Upper lobe of right lung (tissue), 1 donor: ENCODE measurements around the gene PDE6A. TPM values are rescaled to one million over a fixed set of nuclear protein-coding genes. Genes with fewer than 3 reads are reported as not detected.

Experiments used
- ATAC-seq: fragments of 200-7000 bp; cut with Tn5 transposase; one replicate; pipeline ENCODE4 v1.9.1; 2020; ENCODE audit warnings: mild to moderate bottlenecking, moderate library complexity
- DNase-seq: peaks from one replicate; pipeline ENCODE4 v3.0.0-alpha.2; 2020
- H3K27ac ChIP-seq: fragments of 200-600 bp; one replicate; pipeline ENCODE4 v1.8.0; 2022
- H3K27me3 ChIP-seq: fragments of 200-600 bp; one replicate; pipeline ENCODE4 v1.8.0; 2022; ENCODE audit warnings: mild to moderate bottlenecking
- H3K36me3 ChIP-seq: fragments of 200-600 bp; one replicate; pipeline ENCODE4 v1.8.0; 2022
- H3K4me1 ChIP-seq: fragments of 200-600 bp; one replicate; pipeline ENCODE4 v1.8.0; 2022
- H3K4me3 ChIP-seq: fragments of 200-600 bp; one replicate; pipeline ENCODE4 v1.8.0; 2022; ENCODE audit warnings: mild to moderate bottlenecking
- H3K9me3 ChIP-seq: fragments of 200-600 bp; one replicate; pipeline ENCODE4 v1.8.0; 2022
- intact Hi-C: fragments of 100-400 bp; cut with DNase I; formaldehyde crosslinking; loops from one replicate; pipeline ENCODE4 v1.11.0; 2022
- total RNA-seq: library from RNA; stranded (reverse); fragmentation: NEBNext Ultra II Directional; extraction: Animal tissue kit (Norgen Biotek cat#: 25700); gene quantifications from one replicate; pipeline ENCODE4 v1.2.1, GENCODE V29; 2021
- TF ChIP-seq, protein P1 (sequence below): fragments of 200-600 bp; IDR thresholded peaks from one replicate; pipeline ENCODE4 v1.8.0; 2022; ENCODE audit warnings: antibody characterized with exemption
- donor health status: DM: no; HTN: yes; CAD: no; lungs with severe emphysema.

PDE6A gene
- total RNA-seq, 1 donor from 2014 or later, result 0.09 TPM

- DNase-seq, result no peak
- no peaks in the 10 kb centered on the region for H3K36me3 ChIP-seq
- H3K4me1 ChIP-seq, result peaks cover 6% of the 10 kb centered on the region
- no peaks in the 10 kb centered on the region for H3K27me3 ChIP-seq
- H3K27ac ChIP-seq, result no peak overlapping the region
- TF ChIP-seq, protein P1, sequence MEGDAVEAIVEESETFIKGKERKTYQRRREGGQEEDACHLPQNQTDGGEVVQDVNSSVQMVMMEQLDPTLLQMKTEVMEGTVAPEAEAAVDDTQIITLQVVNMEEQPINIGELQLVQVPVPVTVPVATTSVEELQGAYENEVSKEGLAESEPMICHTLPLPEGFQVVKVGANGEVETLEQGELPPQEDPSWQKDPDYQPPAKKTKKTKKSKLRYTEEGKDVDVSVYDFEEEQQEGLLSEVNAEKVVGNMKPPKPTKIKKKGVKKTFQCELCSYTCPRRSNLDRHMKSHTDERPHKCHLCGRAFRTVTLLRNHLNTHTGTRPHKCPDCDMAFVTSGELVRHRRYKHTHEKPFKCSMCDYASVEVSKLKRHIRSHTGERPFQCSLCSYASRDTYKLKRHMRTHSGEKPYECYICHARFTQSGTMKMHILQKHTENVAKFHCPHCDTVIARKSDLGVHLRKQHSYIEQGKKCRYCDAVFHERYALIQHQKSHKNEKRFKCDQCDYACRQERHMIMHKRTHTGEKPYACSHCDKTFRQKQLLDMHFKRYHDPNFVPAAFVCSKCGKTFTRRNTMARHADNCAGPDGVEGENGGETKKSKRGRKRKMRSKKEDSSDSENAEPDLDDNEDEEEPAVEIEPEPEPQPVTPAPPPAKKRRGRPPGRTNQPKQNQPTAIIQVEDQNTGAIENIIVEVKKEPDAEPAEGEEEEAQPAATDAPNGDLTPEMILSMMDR, result no peak
- no peaks in the 10 kb centered on the region for H3K9me3 ChIP-seq
- no peak for ATAC-seq
- intact Hi-C loops, result no loop called here
- no peak overlapping the region for H3K4me3 ChIP-seq
Measured at GRCh38 chr5:149941795-149942194, 2.8 kb downstream of the PDE6A start.

GRCh38 chr5:149940941-149941644 is 3.5 kb downstream of the PDE6A start:
- ATAC-seq, result no peak
- Histone ChIP-seq H3K36me3 (no peaks in the 10 kb centered on the region), H3K27me3 (no peaks in the 10 kb centered on the region), H3K9me3 (no peaks in the 10 kb centered on the region), H3K27ac (no peak overlapping the region), H3K4me1 (peaks cover 6% of the 10 kb centered on the region), H3K4me3 (no peak overlapping the region)
- DNase-seq, result no peak
- TF ChIP-seq, protein P1, result no peak
- intact Hi-C loops, result no loop called here

DNA sequence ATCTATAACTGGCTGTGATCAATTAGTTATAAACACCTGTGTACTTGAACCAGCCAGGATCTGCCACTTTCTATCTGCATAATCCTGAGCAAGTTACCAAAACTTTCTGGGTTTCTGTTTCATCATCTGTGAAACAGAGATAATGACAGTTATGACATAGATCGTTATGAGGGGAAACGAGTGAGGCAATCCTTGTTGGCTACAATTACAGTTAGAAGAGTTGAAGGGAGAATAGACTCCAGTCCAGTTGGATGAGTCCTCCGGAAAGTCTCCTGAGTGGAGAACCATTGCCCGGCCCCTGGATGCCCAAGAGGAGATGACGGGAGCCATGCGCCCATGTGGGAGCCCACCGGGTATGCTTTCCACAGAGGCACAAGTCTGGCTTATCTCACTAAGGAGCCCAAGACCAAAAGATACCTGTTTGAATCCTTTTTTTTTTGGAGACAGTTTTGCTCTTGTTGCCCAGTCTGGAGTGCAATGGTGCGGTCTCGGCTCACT is 4.5 kb downstream of the PDE6A start:
- no peak for ATAC-seq
- Histone ChIP-seq H3K4me3 (no peak overlapping the region), H3K27me3 (no peaks in the 10 kb centered on the region), H3K9me3 (no peaks in the 10 kb centered on the region), H3K27ac (no peak overlapping the region), H3K4me1 (peaks cover 6% of the 10 kb centered on the region), H3K36me3 (no peaks in the 10 kb centered on the region)
- no peak for DNase-seq
- TF ChIP-seq, protein P1, result no peak
- intact Hi-C loops, result no loop called here

DNA sequence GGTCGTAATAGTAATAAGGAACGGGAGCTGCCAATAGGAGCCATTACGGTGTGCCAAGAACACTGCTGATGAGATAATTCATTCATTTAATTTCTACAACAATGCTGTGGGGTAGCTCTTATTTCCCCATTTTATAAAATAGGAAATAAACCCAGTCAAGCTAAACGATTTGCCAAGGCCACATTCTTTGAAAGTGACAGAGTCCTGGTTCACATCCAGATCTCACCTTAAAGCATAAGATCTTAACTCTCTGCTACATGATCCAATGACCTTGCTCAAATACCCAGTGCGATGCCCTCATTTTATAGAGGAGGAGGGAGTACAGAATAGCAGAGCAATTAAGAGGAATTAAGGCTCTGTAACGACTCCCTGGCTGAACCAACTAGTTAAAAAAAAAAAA is 5.0 kb downstream of the PDE6A start:
- ATAC-seq (no peak), DNase-seq (no peak)
- Histone ChIP-seq H3K4me1 (peaks cover 6% of the 10 kb centered on the region), H3K4me3 (no peak overlapping the region), H3K27me3 (no peaks in the 10 kb centered on the region), H3K36me3 (no peaks in the 10 kb centered on the region), H3K27ac (no peak overlapping the region), H3K9me3 (no peaks in the 10 kb centered on the region)
- TF ChIP-seq, protein P1, result no peak
- intact Hi-C loops, result no loop called here

GRCh38 chr5:149938791-149939358 is 5.7 kb downstream of the PDE6A start:
- Histone ChIP-seq H3K27me3 (no peaks in the 10 kb centered on the region), H3K27ac (no peak overlapping the region), H3K4me3 (no peak overlapping the region), H3K9me3 (no peaks in the 10 kb centered on the region), H3K4me1 (peaks cover 6% of the 10 kb centered on the region), H3K36me3 (no peaks in the 10 kb centered on the region)
- peak; percentile 47 for ATAC-seq
- DNase-seq, result no peak
- intact Hi-C loops, result no loop called here
- TF ChIP-seq, protein P1, result no peak
